RWPE2 (cell line): ENCODE results near the gene ARHGEF37.

ENCODE experiments used
- ATAC-seq: fragments of 200-7000 bp; cut with Tn5 transposase; 3 replicates; pipeline ENCODE4 v1.9.1; 2021; ENCODE audit warnings: low read depth
- DNase-seq: peaks from one replicate; pipeline ENCODE4 v3.0.0-alpha.2; 2020; ENCODE audit warnings: low spot score
- H3K27ac ChIP-seq: fragments of 450-650 bp; 2 replicates; pipeline ENCODE4 v1.5.1; 2017; ENCODE audit warnings: mild to moderate bottlenecking; ENCODE audit not compliant: poor library complexity, severe bottlenecking
- H3K27me3 ChIP-seq: fragments of 250-450 bp; sonication (Bioruptor Pico); 2 replicates; pipeline ENCODE4 v1.5.1; 2021; ENCODE audit warnings: mild to moderate bottlenecking, moderate library complexity; ENCODE audit not compliant: insufficient read depth, poor library complexity, severe bottlenecking
- H3K36me3 ChIP-seq: fragments of 250-450 bp; sonication (Bioruptor Pico); 2 replicates; pipeline ENCODE4 v1.5.1; 2020; ENCODE audit warnings: low read depth, mild to moderate bottlenecking, moderate library complexity
- H3K4me1 ChIP-seq: fragments of 250-450 bp; sonication (Bioruptor Pico); 2 replicates; pipeline ENCODE4 v1.5.1; 2021; ENCODE audit warnings: mild to moderate bottlenecking, moderate library complexity; ENCODE audit not compliant: insufficient read depth, poor library complexity, severe bottlenecking
- H3K4me3 ChIP-seq: fragments of 250-450 bp; sonication (Bioruptor Pico); 2 replicates; pipeline ENCODE4 v1.5.1; 2021; ENCODE audit warnings: mild to moderate bottlenecking, moderate library complexity; ENCODE audit not compliant: severe bottlenecking
- H3K9me3 ChIP-seq: fragments of 250-450 bp; sonication (Bioruptor Pico); 2 replicates; pipeline ENCODE4 v1.5.1; 2021; ENCODE audit warnings: mild to moderate bottlenecking, moderate library complexity; ENCODE audit not compliant: severe bottlenecking
- CTCF ChIP-seq: fragments of 450-650 bp; IDR thresholded peaks from one replicate; pipeline ENCODE4 v1.5.1; 2017; ENCODE audit warnings: mild to moderate bottlenecking, moderate library complexity; ENCODE audit not compliant: poor library complexity, severe bottlenecking

Gene ARHGEF37

GRCh38 chr5:149679876-149680809 is 98.8 kb downstream of the ARHGEF37 start:
- DNase-seq (no peak), ATAC-seq (no peak)
- Histone ChIP-seq H3K27me3 (no peaks in the 10 kb centered on the region), H3K27ac (no peak overlapping the region), H3K4me3 (no peak overlapping the region), H3K36me3 (no peaks in the 10 kb centered on the region), H3K4me1 (peaks cover 6% of the 10 kb centered on the region), H3K9me3 (no peaks in the 10 kb centered on the region)
- TF ChIP-seq CTCF = no peak

- H3K27ac ChIP-seq = no peak overlapping the region
- DNase-seq (no peak), ATAC-seq (no peak)
- no peak for TF ChIP-seq CTCF
- no peak overlapping the region for H3K4me3 ChIP-seq
- H3K27me3 ChIP-seq = peaks cover 3% of the 10 kb centered on the region
- H3K36me3 ChIP-seq = no peaks in the 10 kb centered on the region
- no peaks in the 10 kb centered on the region for H3K9me3 ChIP-seq
- H3K4me1 ChIP-seq = peaks cover under 1% of the 10 kb centered on the region
Measured at GRCh38 chr5:149680810-149681221, 99.5 kb downstream of the ARHGEF37 start.

GRCh38 chr5:149681252-149681651 is 100.0 kb downstream of the ARHGEF37 start:
- no peak overlapping the region for H3K4me3 ChIP-seq
- peaks cover 3% of the 10 kb centered on the region for H3K27me3 ChIP-seq
- no peak for TF ChIP-seq CTCF
- DNase-seq = no peak
- no peaks in the 10 kb centered on the region for H3K4me1 ChIP-seq
- H3K27ac ChIP-seq = no peak overlapping the region
- H3K36me3 ChIP-seq = no peaks in the 10 kb centered on the region
- no peaks in the 10 kb centered on the region for H3K9me3 ChIP-seq
- ATAC-seq = no peak

GRCh38 chr5:149681922-149682321 is 100.6 kb downstream of the ARHGEF37 start:
- DNase-seq = no peak
- H3K4me1 ChIP-seq = no peaks in the 10 kb centered on the region
- H3K27me3 ChIP-seq = peaks cover 3% of the 10 kb centered on the region
- TF ChIP-seq CTCF = no peak
- no peaks in the 10 kb centered on the region for H3K36me3 ChIP-seq
- no peak overlapping the region for H3K4me3 ChIP-seq
- H3K27ac ChIP-seq = no peak overlapping the region
- ATAC-seq = no peak
- H3K9me3 ChIP-seq = no peaks in the 10 kb centered on the region

GRCh38 chr5:149682532-149683075 is 101.3 kb downstream of the ARHGEF37 start:
- no peaks in the 10 kb centered on the region for H3K4me1 ChIP-seq
- no peak for DNase-seq
- H3K36me3 ChIP-seq = no peaks in the 10 kb centered on the region
- no peak overlapping the region for H3K27ac ChIP-seq
- H3K9me3 ChIP-seq = no peaks in the 10 kb centered on the region
- H3K27me3 ChIP-seq = peaks cover 3% of the 10 kb centered on the region
- no peak overlapping the region for H3K4me3 ChIP-seq
- no peak for TF ChIP-seq CTCF
- no peak for ATAC-seq
